GM21360 (cell line): Measurements from ENCODE around the gene TPSD1.
"Not testable (repeated sequence)": the region's sequence is repeated elsewhere in the genome, so short reads cannot be mapped to it uniquely, and the experiment has no call there.

Experiments used
- ATAC-seq: cut with Tn5 transposase; IDR thresholded peaks from one replicate; pipeline ENCODE4 v1.9.1; 2021; ENCODE audit warnings: mild to moderate bottlenecking, moderate library complexity; ENCODE audit not compliant: unreplicated experiment

TPSD1 gene

DNA sequence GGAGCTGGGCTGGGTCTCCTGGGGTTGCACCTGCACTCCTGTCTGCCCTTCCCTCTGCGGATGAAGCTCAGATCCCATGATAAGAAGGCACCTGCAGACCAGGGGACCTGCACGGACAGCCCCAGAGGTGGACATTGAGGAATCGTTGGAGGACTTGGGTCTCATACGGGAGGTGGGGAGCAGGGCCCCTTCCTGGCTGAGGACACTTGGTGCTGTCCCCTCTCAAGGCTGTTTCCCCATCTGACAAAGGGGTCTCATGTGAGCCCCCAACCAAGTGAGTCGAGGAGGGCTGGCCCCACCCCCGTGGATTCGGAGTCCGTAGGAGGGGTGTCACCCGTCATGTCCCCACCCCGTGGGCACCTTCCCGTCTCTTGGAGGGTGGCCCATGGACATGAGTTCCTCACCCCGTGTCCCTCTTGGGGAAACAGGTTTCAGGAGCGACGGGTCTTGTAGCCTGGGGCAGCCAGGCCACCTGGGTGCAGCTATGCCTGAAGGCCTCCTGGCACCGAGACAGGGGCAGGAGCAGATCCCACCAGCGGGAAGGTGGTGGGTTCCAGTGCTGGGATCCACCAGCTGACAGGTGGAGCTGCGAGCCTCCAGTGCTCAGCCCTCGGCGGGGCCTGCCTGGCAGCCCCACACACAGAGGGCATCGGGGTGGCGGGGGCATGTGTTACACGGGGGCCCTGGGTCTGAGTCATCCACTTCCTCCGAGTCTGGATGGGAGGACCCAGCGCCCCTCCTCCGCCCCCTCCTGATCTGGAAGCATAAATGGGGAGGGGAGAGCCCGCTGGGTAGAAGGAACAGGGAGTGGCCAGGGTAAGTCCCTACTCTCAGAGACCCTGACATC lies at the start of gene TPSD1:
Gene TPSD1 (plus strand): TSS at position 794 of the 847 bp plus-strand sequence. CDS start 212 bp downstream, outside the sequence.
- not testable (repeated sequence) for ATAC-seq

DNA sequence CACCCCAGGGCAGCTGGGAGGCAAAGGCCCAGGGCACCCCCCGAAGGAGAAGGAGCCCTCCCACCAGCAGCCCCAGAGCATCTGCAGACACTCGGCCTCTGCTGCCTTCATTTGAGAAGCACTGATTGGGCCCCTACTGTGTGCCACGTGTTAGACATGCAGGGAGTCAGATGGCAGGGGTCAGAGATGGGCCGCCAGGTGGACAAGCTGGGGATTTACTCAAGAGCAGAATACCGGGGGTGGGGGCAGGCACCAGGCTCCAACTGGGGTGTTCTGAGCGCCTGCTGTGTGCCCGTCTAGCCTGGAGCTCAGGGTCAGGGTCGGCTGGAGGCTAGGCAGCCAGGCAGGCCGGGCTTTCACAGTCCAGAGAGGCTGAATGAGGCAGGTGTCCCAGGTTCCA lies 49.5 kb upstream of the TPSD1 start:
- no peak for ATAC-seq

DNA sequence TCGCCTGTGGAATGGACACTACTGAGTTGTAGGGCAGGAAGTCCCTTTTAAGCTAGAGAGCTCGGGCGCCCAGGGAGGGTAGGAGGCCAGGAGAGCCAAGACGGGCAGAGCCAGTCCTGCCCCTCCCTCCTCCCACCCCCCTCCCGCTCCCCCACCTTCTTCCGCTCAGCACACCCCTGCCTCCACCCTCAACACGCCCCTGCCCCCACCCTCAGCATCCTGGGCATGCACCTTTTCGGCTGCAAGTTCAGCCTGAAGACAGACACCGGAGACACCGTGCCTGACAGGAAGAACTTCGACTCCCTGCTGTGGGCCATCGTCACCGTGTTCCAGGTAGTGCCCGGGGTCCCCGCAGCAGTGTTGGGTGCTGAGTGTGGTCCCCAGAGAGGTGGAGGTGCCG lies 49.1 kb upstream of the TPSD1 start:
- no peak for ATAC-seq

DNA sequence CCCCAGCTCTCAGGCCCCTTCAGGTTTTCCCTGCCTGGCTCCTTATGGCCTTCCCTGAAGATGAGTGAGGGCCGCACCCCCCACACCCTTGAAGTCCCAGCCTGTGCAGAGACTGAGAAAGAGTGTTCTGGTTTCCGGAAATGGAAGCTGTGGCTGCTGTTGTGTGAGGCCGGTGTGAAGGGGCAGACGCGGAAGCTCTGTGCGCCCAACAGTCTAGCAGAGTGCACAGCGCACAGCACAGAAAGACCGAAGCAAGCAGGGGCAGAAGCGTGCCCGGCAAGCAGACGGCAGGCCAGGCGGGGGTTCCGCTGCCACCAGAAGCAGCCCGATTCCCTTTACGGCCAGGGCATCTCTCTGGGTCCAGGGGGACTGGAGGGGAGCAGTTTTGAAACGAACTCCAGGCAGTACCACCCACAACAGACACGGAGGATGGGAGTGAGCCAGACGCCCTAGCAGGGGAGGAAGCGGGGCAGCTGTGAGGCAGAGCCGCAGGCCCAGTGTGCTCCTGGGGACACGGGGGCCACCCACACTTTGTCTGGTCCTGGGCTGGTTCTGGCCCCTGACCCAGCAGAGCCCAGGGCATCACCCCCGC lies 47.5 kb upstream of the TPSD1 start:
- ATAC-seq, result no peak

DNA sequence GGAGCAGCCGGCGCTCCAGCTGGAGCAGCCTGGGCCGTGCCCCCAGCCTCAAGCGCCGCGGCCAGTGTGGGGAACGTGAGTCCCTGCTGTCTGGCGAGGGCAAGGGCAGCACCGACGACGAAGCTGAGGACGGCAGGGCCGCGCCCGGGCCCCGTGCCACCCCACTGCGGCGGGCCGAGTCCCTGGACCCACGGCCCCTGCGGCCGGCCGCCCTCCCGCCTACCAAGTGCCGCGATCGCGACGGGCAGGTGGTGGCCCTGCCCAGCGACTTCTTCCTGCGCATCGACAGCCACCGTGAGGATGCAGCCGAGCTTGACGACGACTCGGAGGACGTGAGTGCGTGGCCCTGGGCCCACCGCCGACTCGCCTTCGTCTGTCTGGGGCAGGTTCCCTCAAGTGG lies 46.8 kb upstream of the TPSD1 start:
- no peak for ATAC-seq

DNA sequence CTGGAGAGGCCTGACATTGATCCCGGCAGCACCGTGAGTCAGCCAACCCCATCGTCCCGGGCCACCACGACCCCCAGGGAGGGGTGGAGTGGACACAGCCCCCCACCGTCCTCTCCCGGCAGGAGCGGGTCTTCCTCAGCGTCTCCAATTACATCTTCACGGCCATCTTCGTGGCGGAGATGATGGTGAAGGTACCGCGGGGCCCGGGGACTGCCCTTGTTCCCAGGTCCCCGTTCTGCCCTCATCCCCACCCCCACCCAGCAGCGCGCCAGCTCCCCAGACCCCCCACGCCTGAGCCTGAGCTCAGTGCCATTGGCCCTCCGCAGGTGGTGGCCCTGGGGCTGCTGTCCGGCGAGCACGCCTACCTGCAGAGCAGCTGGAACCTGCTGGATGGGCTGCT lies 45.4 kb upstream of the TPSD1 start:
- no peak for ATAC-seq

DNA sequence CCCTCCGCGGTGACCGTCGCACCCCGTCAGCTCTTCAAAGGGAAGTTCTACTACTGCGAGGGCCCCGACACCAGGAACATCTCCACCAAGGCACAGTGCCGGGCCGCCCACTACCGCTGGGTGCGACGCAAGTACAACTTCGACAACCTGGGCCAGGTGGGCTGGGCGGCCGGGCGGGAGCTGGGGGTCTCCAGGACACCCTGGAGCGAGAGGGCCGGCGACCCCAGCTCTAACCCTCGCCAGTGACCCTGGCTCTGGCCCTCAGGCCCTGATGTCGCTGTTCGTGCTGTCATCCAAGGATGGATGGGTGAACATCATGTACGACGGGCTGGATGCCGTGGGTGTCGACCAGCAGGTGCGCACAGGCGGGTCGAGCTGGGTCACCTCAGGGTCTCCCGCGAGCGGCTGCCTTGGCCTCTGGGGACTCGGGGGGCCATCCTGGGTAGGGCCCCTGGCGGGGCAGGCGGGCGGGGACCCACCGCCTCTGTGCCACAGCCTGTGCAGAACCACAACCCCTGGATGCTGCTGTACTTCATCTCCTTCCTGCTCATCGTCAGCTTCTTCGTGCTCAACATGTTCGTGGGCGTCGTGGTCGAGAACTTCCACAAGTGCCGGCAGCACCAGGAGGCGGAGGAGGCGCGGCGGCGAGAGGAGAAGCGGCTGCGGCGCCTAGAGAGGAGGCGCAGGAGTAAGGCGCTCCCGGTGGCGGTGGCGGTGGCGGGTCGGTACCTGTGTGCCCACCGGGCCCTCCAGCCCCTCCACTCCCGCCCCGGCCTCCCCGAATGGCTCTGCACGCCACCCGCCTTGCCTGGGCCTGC lies 44.2 kb upstream of the TPSD1 start:
- ATAC-seq, result no peak

DNA sequence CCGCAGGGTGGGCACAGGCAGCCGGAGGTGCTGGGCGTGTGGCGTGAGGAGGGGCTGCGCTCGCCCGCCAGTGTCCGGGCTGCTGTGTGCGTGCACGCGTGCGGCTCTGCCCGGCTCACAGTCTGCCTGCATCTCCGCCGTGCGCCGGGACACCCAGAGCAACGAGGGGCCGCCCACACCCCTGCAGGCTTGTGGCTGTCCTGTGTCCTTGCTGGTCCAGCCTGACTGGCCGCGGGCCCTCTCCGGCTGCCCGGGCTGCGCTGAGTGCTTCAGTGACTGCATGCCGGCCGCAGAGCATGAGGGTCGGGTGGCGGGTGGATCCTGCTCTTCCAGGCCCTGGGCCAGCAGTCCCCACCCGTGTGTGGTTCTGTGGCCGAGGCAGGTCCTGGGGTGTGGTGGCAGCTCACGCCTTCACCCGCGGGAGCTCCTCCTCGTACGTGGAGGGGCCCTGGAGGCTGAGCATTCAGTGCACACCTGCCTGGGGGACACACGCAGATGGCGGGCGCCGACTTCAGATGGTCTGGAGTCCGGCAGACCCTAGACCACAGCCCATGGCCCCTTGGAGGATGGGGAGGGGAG lies 43.2 kb upstream of the TPSD1 start:
- ATAC-seq, result no peak

DNA sequence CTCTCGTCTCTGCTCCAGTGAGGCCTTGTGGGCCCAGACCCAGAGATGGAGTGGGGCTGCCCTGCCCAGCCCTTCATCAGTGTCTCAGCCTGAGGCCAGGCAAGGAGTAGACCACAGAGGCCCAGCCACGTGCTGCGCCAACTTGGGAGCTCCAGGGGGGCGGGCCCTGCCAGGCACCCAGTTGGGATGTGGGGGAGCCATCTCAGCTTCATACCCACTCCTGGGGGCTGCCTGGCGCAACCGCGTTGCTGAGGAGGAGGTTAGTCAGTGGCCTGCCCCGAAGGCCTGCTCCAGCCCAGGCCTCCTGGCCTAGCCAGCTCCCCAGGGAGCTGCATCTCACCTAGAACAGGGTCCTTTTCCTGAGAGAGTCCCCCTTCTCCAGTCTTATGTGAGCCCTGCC lies 42.6 kb upstream of the TPSD1 start:
- ATAC-seq, result no peak

DNA sequence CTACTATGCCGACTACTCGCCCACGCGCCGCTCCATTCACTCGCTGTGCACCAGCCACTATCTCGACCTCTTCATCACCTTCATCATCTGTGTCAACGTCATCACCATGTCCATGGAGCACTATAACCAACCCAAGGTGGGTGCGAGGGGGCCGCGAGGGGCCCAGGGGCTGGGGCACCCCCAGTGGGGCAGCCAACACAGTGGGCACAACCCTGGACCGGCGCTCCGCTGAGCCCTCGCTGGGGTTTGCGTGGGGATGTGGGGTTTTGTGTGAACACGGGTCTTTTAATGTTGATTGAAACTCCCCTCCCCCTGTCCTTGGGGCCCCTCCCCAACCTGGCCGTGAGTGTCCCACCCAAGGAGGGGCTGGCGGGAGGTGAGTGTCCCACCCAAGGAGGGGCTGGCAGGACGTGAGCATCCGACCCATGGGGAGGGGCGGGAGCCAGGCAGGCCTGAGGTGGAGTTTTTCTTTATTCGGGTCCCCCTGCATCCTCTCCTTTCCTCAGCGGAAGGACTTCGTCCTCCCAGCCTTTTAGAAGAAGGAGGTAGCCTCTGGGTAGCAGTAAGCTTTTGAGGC lies 42.0 kb upstream of the TPSD1 start:
- no peak for ATAC-seq

DNA sequence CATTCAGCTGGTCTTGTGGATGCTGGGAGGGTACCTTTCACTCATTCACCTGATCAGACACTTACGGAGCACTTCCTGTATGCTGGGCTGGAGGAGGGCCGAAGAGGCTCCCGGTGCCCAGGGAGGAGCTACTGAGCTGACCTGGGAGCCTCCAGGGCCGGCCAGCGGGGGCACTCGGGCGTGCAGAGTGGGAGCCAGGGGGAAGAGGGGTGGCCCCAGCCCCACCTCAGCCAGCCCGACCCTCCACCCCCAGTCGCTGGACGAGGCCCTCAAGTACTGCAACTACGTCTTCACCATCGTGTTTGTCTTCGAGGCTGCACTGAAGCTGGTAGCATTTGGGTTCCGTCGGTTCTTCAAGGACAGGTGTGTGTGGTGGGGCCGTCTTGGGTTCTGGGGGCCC lies 41.1 kb upstream of the TPSD1 start:
- ATAC-seq, result no peak

DNA sequence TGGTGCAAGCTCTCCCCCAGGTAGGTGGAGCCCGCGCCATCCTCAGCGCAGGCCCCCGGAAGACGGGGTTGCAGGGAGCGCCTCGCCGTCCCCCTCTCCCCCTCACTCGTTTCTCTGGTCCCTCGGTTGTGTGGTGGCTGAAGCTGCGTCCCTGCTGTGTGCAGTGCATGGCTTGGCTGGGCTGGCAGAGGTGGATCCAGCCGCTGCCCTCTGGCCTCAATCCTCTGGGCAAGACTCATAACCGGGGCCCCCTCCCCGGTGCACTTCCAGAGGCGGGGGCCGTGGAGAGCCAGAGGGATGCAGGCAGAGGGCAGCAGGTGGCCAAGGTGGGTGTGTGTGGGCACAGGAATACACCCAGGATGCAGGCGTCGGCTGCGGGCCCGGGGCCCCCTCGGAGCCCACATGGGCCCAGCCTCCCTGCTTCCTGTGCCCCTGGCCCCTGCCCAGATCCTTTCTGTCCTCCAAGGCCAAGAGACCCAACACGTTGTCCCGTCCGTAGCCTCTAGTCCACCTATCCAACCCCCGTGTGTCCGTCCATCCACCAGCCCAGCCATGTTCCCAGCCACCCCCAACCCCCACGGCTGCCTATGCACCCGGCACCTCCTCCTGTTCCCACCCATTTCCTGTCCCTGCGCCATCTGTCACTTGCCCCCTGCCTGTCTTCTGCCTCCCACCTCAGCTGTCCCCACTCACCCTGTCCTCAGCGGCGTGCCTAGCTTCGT lies 40.1 kb upstream of the TPSD1 start:
- no peak for ATAC-seq

DNA sequence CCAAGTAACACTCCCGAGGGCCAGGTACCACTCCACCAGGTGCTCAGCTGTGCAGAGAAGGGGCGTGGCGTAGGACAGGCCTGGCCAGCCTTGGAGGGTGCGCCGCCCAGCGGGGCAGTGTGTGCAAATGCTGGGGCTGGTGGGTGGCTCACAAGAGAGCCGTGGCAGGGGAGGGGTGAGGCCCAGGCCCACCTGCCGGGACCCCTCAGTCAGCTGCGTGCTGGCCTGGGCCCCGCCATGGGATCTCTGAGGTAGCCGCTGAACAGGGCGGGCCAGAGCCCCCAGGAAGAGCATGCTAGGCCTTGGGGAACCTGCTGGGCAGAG lies 39.6 kb upstream of the TPSD1 start:
- no peak for ATAC-seq

DNA sequence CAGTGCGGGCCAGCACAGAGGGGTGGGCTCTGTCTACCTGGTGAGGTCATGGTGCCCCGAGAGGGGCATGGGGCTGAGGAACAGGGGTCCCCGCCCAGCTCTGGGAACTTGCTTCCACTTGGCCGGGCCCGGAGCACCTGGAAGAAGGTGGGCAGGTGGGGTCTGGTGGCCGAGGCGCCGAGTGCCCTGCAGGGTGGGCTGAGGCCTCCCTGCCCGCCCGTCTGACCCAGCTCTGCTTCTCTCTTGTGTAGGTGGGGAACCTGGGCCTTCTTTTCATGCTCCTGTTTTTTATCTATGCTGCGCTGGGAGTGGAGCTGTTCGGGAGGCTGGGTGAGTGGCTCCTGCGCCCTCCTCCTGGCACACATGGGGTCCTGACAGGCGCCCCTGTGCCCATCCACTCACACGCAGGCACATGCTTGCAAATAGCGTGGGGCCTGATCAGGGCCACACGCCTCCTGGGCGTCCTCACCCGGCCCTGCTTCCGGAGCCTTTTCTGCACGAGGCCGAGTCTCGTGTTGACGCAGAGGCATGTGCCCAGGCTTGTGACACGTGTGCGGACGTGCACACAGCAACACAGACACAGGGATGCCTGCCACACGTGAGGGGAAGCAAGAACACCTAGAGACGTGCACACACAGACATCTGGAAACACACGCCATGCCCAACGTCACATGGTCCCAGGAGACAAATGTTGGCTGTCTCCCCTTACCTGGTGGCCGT lies 39.0 kb upstream of the TPSD1 start:
- ATAC-seq, result no peak

DNA sequence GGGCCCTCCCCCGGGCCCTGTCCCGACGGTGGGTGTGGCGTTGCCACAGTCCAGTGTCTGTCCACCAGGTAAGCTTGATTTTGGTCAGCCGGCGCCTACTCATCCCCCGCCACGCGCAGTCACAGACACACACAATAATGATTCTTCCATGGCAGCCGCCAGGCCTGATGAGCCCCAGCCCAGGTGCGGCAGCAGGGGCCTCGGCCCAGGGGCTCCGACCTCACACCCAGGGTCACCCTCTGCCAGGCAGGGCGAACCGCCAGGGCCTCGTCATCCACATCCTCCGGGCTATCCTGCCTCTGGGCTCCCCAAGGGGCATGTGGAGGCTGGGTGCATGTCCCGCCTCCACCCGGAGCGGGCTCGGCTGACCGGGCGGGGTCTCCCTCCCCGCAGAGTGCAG lies 38.3 kb upstream of the TPSD1 start:
- no peak for ATAC-seq

DNA sequence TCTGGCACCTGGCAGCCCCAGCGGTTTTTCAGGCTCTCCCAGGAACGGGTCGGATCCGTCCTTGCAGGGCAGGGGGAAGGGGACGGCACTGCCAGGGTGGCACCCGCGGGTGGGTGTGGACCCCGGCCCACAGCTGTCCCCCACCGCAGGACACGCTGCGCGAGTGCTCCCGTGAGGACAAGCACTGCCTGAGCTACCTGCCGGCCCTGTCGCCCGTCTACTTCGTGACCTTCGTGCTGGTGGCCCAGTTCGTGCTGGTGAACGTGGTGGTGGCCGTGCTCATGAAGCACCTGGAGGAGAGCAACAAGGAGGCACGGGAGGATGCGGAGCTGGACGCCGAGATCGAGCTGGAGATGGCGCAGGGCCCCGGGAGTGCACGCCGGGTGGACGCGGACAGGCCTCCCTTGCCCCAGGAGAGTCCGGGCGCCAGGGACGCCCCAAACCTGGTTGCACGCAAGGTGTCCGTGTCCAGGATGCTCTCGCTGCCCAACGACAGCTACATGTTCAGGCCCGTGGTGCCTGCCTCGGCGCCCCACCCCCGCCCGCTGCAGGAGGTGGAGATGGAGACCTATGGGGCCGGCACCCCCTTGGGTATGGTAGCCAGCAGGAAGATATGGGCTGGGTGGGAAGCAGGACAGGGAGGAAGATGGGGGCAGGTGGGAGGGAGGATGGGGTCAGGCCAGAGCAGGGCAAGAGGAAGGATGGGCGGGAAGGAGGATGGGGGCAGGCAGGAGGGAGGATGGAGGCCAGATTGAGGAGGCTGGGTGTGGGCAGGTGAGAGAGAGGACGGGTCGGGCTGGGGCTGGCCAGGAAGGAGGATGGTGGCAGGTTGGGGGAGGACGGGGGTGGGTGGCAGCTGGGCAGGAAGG lies 37.6 kb upstream of the TPSD1 start:
- no peak for ATAC-seq

DNA sequence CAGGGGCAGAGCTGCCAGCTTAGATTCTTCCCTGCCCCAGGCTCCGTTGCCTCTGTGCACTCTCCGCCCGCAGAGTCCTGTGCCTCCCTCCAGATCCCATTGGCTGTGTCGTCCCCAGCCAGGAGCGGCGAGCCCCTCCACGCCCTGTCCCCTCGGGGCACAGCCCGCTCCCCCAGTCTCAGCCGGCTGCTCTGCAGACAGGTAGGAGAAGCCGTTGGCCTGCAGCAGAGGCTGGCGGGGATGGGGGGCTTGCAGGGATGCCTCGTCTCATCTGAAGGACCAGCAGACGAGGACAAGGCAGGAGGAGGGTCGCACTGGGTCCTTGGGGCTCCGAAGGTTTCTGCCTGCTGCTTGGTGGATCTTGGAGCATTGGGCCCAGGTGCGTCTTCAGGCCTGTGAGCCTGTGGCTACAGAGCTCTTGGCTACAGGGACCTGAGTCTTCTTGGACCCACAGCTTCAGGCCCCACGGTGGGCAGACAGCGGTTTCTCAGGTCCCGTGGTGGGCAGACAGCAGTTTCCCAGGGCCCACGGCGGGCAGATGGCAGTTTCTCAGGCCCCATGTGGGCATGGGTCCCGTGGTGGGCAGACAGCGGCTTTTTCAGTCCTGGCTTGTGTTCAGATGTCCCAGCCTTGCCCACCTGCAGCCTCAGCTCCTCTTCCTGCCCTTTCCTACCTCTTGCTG lies 36.8 kb upstream of the TPSD1 start:
- ATAC-seq, result no peak

DNA sequence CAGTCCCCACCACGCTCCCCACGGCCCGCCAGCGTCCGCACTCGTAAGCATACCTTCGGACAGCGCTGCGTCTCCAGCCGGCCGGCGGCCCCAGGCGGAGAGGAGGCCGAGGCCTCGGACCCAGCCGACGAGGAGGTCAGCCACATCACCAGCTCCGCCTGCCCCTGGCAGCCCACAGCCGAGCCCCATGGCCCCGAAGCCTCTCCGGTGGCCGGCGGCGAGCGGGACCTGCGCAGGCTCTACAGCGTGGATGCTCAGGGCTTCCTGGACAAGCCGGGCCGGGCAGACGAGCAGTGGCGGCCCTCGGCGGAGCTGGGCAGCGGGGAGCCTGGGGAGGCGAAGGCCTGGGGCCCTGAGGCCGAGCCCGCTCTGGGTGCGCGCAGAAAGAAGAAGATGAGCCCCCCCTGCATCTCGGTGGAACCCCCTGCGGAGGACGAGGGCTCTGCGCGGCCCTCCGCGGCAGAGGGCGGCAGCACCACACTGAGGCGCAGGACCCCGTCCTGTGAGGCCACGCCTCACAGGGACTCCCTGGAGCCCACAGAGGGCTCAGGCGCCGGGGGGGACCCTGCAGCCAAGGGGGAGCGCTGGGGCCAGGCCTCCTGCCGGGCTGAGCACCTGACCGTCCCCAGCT lies 35.7 kb upstream of the TPSD1 start:
- ATAC-seq, result no peak
